Middle frontal gyrus (tissue), 1 donor: Measurements from ENCODE around the gene FYB1.
A peak's percentile ranks its signal among the peaks of the same experiment; 100 is the strongest.
"Not testable (repeated sequence)": the region's sequence is repeated elsewhere in the genome, so short reads cannot be mapped to it uniquely, and the experiment has no call there.

Source experiments
- DNase-seq: peaks from one replicate; pipeline ENCODE4 v3.0.0-alpha.2; 2015; ENCODE audit warnings: low spot score; ENCODE audit errors: extremely low spot score

The FYB1 gene

GRCh38 chr5:39226558-39226957 lies 7.2 kb upstream of the FYB1 start:
- no peak for DNase-seq

- DNase-seq: no peak
Measured at GRCh38 chr5:39226100-39226451, 6.7 kb upstream of the FYB1 start.

- no peak for DNase-seq
Measured at GRCh38 chr5:39225405-39226099, 6.2 kb upstream of the FYB1 start.

DNA sequence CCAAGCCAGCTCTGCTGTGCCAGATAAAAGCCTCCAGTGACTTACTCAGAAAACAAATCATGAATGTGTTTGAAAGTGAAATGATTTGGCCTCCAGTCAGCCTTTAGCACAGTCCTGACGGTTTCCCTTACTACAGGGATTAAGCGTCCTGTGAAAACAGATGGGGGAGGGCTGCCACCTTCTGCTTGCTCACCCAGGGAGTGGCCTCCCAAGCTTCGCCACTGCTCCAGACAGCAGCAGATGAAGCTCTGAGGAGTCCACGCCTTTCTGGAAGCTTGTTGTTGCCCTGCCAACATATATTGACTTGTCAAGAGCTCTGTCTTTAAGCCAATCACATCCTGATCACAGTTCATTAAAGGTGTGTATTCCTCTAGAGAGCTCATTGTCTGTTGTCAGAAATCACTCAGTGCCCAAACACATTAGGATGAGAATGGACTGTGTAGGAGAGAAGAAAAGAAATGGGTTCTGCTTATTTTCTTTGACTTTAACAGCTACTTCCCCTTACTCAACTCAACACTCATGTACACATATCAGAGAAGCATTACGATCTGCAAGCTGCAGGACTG lies 4.9 kb upstream of the FYB1 start:
- no peak for DNase-seq

GRCh38 chr5:39223565-39224156 lies 4.3 kb upstream of the FYB1 start:
- no peak for DNase-seq

DNA sequence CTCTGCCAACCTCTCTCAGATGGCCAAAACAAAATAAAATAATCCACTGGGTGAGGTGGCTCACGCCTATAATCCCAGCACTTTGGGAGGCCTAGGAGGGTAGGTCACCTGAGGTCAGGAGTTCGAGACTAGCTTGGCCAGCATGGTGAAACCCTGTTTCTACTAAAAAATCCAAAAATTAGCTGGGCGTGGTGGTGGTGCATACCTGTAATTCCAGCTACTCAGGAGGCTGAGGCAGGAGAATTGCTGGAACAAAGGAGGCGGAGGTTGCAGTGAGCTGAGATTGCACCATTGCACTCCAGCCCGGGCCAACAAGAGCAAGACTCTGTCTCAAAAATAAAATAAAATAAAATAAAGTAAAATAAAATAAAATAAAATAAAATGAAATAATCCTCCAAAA lies 2.3 kb upstream of the FYB1 start:
- not testable (repeated sequence) for DNase-seq

DNA sequence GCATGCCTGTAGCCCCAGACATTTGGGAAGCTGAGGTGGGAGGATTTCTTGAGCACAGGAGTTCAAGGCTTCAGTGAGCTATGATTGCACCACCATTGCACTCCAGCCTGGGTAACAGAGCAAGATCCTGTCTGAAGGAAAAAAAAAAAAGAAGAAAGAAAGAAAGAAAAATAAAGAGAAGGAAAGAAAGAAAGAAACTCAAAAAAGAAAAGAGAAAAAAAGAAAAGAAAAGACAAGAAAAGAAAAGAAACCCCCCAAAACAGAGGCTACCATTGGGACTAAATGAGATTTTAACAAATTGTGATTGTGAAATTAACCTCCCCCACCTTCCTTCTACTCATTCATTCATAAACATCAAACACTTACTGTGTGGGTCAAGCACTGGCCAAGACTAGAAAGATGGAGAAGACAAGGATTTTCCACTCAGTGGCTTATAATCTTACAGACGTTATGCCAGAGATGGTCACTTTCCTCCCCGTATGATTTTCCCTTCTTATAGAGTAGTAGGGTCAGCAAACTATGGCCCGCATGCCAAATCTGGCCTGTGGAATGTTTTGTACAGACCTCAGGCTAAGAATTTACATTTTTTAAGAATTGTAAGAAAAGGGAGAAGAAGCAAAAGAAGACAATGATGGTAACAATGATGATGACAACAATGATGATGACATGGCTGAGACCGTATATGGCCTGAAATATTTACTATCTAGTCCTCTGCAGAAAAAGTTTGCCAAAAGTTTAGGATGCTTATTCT lies 1.1 kb upstream of the FYB1 start:
- no peak for DNase-seq

DNA sequence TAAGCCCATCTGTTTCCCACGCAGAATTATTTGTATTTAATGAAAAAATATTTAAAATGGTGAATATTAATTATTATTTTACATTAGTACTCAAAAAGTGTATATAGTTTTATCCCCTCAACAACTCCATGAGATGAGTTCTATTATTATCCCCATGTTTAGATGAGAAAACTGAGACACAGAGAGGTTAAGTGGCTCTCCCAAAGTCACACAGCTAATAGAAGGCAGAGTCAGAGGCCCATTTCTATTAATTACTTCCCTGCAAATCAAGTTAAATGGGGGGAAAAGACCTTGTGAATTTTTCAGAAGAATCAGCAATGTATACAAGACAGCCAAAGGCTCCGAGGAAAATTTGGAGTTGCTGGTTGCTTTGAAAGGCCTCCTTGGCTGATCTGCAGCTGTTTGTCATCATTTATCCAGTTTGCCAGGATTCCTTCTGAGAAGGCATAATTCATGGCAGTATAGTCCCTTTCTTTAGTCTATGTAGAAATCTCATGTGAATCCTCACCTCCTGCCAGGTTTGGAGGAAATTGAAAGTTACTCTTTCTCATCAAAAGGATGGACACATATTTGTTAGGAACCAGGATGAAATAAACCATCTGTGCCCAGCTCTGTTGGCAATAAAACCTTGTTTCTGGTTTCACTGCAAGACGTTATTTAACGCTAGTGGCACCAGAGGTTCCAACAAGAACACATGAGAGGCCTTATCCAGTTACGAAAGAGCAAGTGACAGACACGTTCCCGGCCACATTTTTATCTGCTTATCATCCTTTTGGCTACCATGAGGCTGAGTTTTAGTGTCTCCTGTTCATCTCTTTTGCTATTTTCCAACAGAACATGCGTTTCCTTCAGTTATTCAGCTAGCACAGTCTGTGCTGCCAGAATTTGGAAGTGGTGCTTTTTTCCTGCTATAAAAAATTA lies 621 bp downstream of the FYB1 start:
- no peak for DNase-seq

DNA sequence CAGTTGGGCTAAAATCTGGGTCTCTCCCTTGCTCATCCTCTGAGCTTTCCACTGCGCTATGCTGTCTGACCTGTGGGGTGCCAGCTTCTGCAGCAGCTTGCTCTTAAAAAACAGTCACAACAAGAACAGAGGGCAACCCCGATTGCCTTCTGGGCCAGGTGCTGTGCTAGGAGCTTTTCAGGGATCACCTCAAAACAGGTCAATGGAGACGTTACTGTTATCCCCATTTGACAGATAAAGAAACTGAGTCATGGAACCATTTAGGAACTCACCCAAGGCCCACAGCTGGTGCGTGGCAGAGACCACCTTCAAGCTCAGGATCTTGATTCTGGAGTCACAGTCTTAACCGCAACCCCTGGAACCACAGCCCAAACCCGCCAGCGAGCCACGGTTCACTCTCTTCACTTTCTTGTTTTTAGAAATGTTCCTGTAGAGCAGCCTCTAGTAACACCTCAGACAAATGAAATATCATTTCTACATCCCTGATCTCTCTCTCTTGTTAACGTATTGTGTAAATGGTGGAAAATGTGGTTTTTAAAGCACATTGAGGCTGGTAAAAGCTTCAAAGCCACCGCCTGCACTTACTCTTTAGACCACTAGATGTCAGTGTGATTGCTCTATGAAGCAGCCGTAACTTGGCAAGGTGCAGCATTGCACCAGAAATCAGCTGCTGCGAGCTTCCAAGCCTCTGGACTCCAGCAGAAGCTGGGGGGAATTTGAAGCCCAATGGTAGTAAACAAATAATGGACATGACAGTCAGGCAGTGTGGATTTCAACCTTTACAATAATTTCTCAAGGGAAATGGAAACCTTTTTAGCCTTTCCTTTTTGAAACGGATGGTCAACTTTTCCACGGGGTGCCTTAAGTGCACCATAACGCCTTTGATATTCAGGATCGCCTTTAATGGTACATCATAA lies 1.7 kb downstream of the FYB1 start:
- DNase-seq: peak; percentile 71

DNA sequence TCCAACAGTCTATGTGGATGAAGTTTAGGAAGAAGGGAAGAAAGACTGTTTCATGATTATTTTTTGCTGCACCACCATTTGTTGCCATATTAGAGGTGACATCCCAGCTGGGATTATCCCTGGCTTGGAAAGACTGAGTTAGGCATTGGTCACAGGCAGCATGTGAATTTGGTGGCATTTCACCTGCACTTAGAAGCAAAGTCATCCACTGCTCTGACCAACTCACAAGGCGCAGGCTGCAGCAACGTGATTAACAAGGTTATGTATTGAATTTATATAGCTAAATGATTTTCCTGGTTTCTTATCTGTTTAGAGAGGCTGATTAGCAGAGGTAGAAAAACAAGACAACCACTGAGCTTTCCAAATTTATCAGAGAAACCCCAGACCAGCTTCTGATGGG lies 2.7 kb downstream of the FYB1 start:
- DNase-seq: no peak

GRCh38 chr5:39215857-39216256 lies 3.5 kb downstream of the FYB1 start:
- DNase-seq: no peak

- no peak for DNase-seq
Measured at GRCh38 chr5:39214912-39215709, 4.3 kb downstream of the FYB1 start.

GRCh38 chr5:39213447-39214207 lies 5.7 kb downstream of the FYB1 start:
- no peak for DNase-seq

DNA sequence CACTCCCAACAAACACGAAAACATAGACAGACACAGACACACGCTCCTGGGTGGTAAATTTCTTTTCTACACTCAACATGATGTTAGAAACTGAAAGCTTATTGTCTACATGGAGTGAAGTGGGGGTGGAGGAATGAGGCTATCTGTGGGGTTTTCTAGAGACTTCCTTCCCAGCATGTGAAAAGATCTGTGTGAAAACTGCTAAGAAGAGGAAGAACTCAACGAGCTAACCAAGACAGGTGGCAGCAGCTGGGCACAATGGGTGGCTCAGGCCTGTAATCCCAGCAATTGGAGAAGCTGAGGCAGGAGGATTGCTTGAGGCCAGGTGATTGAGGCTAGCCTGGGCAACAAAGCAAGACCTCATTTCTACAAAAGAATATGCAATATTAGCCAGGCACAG lies 7.6 kb downstream of the FYB1 start:
- no peak for DNase-seq

GRCh38 chr5:39209924-39210323 lies 9.4 kb downstream of the FYB1 start:
- DNase-seq: no peak

DNA sequence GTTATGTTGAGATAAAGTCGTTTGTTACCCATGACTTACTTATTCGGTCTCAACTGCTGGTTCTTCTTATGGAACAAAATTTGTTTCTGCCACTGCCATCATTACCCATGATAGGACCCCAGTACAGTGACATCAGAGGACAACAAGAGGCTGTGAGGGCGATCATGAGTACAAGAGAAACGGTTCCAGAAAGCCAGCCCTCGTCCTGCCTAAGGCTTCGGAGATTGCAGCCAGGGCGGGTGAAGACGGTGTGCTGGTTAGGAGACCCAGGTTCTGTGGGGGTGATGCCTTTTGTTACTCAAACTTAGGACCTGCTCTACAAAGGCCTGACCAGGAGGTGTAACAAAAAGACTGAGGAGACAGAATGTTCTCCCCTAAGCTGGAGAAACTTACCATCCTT lies 10.9 kb downstream of the FYB1 start:
- DNase-seq: no peak

GRCh38 chr5:39207345-39208045 lies 11.9 kb downstream of the FYB1 start:
- DNase-seq: no peak
